Smooth muscle cell (in vitro differentiated cells): Measurements from ENCODE around the gene DPY19L1. TPM values are rescaled to one million over a fixed set of nuclear protein-coding genes. Genes with fewer than 3 reads are reported as not detected.
"Not testable (repeated sequence)": the region's sequence is repeated elsewhere in the genome, so short reads cannot be mapped to it uniquely, and the experiment has no call there.

ENCODE experiments used
- DNase-seq: peaks from one replicate; lab custom pipeline; 2025; ENCODE audit not compliant: unreplicated experiment; lab: John Stamatoyannopoulos, UW
- H2AFZ ChIP-seq: fragments of 200-600 bp; sonication (generic); 2 replicates; pipeline ENCODE4 v1.6.0; 2016; ENCODE audit warnings: antibody characterized with exemption, low read depth, mild to moderate bottlenecking
- H3F3A ChIP-seq: fragments of 200-600 bp; sonication (generic); 2 replicates; pipeline ENCODE4 v1.6.0; 2017; ENCODE audit warnings: antibody characterized with exemption, low read depth
- H3K27ac ChIP-seq: fragments of 200-600 bp; sonication (generic); 2 replicates; pipeline ENCODE4 v1.5.1; 2016; ENCODE audit warnings: low read depth, mild to moderate bottlenecking
- H3K27me3 ChIP-seq: fragments of 200-600 bp; sonication (generic); 2 replicates; pipeline ENCODE4 v1.6.1; 2016; ENCODE audit warnings: low read depth, mild to moderate bottlenecking
- H3K36me3 ChIP-seq: fragments of 200-600 bp; sonication (generic); 2 replicates; pipeline ENCODE4 v1.5.1; 2016; ENCODE audit warnings: low read depth
- H3K4me1 ChIP-seq: fragments of 200-600 bp; sonication (generic); 2 replicates; pipeline ENCODE4 v1.5.1; 2016; ENCODE audit warnings: low read depth
- H3K4me2 ChIP-seq: fragments of 200-600 bp; sonication (generic); 2 replicates; pipeline ENCODE4 v1.6.0; 2016; ENCODE audit warnings: mild to moderate bottlenecking
- H3K4me3 ChIP-seq: fragments of 200-600 bp; sonication (generic); 2 replicates; pipeline ENCODE4 v1.5.1; 2016; ENCODE audit warnings: mild to moderate bottlenecking
- H3K79me2 ChIP-seq: fragments of 200-600 bp; sonication (generic); 2 replicates; pipeline ENCODE4 v1.6.0; 2016; ENCODE audit warnings: low read depth, mild to moderate bottlenecking
- H3K9ac ChIP-seq: fragments of 200-600 bp; sonication (generic); 2 replicates; pipeline ENCODE4 v1.6.0; 2016; ENCODE audit warnings: low read depth
- H3K9me3 ChIP-seq: fragments of 200-600 bp; sonication (generic); replicated peaks from 2 replicates; pipeline ENCODE4 v1.5.1; 2016; ENCODE audit warnings: low read depth
- H4K20me1 ChIP-seq: fragments of 200-600 bp; sonication (generic); 2 replicates; pipeline ENCODE4 v1.6.0; 2016; ENCODE audit warnings: low read depth
- CTCF ChIP-seq: fragments of 200-600 bp; sonication (generic); IDR thresholded peaks from 2 replicates; pipeline ENCODE4 v1.5.1; 2017; ENCODE audit warnings: borderline replicate concordance, mild to moderate bottlenecking, antibody characterized with exemption; ENCODE audit not compliant: insufficient read depth, poor library complexity, severe bottlenecking
- WGBS: methylation state at CpG from one replicate; pipeline ENCODE4 v1.1.7; 2016; ENCODE audit warnings: low lambda C conversion rate; 5-methylcytosine and 5-hydroxymethylcytosine counted together
- polyA plus RNA-seq: library from polyadenylated mRNA; unstranded; fragments of >200 nt; fragmentation: Nextera tagmentation; extraction: Ambion mirVana; gene quantifications from 2 replicates; pipeline ENCODE4 v1.2.1, GENCODE V29; 2016
- total RNA-seq: library from RNA; depleted of rRNA; stranded (reverse); fragments of >200 nt; gene quantifications from 2 replicates; pipeline ENCODE4 v1.2.3, GENCODE V29; 2014

DPY19L1 gene
- total and polyA plus RNA-seq, 2 experiments from 2014 or later = 14.5 to 38.2 TPM

- Histone ChIP-seq H3K9me3 (no peaks in the 10 kb centered on the region), H3K27me3 (no peaks in the 10 kb centered on the region), H3K4me1 (no peaks in the 10 kb centered on the region), H3K4me2 (no peak overlapping the region), H3K27ac (no peak overlapping the region), H3K9ac (no peak overlapping the region), H3F3A (no peaks in the 10 kb centered on the region), H2AFZ (no peak overlapping the region), H3K36me3 (no peaks in the 10 kb centered on the region), H3K4me3 (no peak overlapping the region), H3K79me2 (no peaks in the 10 kb centered on the region), H4K20me1 (no peaks in the 10 kb centered on the region)
- no peak for TF ChIP-seq CTCF
- 72% methylated on average over 1 of the region's 1 CpG for WGBS
- DNase-seq = no peak
Measured at GRCh38 chr7:34928560-34928959, 108.7 kb downstream of the DPY19L1 start.

DNA sequence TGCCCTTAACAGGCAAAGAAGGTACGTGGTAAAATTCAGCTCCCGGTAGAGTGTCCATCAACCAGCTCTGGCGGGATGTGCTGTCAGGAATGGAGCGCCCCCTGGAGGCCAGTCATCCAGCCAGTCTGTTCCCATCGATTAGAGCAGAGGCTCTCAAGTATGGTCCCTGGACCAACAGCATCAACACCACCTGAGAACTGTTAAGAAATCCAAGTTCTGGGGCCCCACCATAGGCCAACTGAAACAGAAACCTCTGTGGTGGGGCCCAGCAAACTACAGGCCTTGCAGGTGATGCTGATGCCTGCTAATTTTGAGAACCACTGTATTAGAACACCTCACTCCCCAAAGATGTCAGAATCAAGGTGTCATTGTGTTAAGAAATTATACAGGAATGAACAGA lies 109.2 kb downstream of the DPY19L1 start:
- TF ChIP-seq CTCF = peak; percentile 64
- no peak overlapping the region for H2AFZ ChIP-seq
- H3K27me3 ChIP-seq = no peaks in the 10 kb centered on the region
- no peaks in the 10 kb centered on the region for H3K36me3 ChIP-seq
- no peaks in the 10 kb centered on the region for H3K9me3 ChIP-seq
- DNase-seq = no peak
- H3K9ac ChIP-seq = no peak overlapping the region
- no peaks in the 10 kb centered on the region for H3K79me2 ChIP-seq
- H3K4me3 ChIP-seq = no peak overlapping the region
- WGBS = 30% methylated on average over 5 of the region's 5 CpGs
- no peaks in the 10 kb centered on the region for H3F3A ChIP-seq
- no peaks in the 10 kb centered on the region for H3K4me1 ChIP-seq
- no peak overlapping the region for H3K27ac ChIP-seq
- H4K20me1 ChIP-seq = no peaks in the 10 kb centered on the region
- H3K4me2 ChIP-seq = no peak overlapping the region

DNA sequence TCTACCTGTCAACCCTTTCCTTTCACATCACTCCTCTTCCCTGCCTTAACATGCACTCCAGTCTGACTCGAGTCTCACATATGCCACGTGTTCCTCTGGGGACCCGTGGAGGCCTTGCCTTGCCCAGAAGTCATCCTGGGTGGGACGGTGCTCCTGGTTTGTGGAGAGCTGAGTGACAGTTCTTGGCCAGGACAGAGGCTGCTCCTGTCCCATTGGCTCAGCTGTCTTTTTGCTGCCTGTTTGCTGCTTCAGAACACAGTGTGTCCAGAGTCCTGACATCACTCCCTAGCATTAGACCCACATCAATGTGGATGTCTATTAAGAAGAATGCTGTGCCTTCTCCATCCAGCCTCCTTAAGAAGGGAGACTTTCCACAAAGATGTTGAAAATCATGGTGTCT lies 116.8 kb downstream of the DPY19L1 start:
- H3K4me1 ChIP-seq, H3K4me2 ChIP-seq, H3K27me3 ChIP-seq, H3K9me3 ChIP-seq, H3K9ac ChIP-seq, H3K36me3 ChIP-seq, DNase-seq, H4K20me1 ChIP-seq, H2AFZ ChIP-seq, H3F3A ChIP-seq, H3K79me2 ChIP-seq, H3K27ac ChIP-seq, H3K4me3 ChIP-seq: not testable (repeated sequence)
- 98% methylated on average over 4 of the region's 4 CpGs for WGBS

GRCh38 chr7:34919038-34919437 lies 118.2 kb downstream of the DPY19L1 start:
- not testable (repeated sequence) for H3F3A ChIP-seq, H3K27ac ChIP-seq, H3K9ac ChIP-seq, H3K36me3 ChIP-seq, H3K27me3 ChIP-seq, DNase-seq, H3K4me3 ChIP-seq, H2AFZ ChIP-seq, H3K9me3 ChIP-seq, H3K79me2 ChIP-seq, H4K20me1 ChIP-seq, H3K4me1 ChIP-seq, H3K4me2 ChIP-seq
- WGBS = 95% methylated on average over 2 of the region's 2 CpGs

DNA sequence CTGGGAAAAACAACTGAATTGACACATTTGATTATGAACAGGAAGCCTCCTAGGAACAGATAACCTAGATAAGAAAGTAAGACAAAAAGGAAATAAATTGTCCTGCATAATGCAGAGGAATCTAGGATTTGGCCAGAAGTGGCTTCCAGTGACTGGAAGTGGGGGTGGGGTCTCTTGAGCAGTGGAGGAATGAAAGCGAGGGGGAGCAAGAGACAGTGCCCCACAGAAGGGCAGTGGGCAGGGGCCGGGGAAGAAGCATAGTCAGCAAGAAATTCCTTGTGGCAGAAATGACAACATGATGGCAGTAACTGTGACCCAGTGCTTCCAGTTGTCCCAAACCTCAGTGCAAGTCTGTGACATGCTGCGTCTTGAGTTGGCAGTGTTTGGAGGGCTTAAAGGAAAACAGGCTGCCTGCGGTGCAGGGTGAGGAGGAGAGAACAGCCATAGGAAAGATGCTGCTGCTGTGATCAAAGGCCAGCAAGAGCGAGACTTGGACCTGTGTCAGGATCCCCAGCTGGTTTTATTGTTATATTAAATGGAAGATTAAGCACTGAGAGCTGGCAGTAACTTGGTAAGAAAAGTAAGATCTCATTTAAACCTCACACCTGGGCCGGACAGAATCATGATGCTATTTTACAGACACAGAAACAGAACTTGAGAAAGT lies 119.0 kb downstream of the DPY19L1 start:
- WGBS = 81% methylated on average over 6 of the region's 6 CpGs
- not testable (repeated sequence) for H3K79me2 ChIP-seq, H3K27ac ChIP-seq, H3F3A ChIP-seq, DNase-seq, H3K4me1 ChIP-seq, H3K4me3 ChIP-seq, H2AFZ ChIP-seq, H3K27me3 ChIP-seq, H3K9me3 ChIP-seq, H4K20me1 ChIP-seq, H3K36me3 ChIP-seq, H3K4me2 ChIP-seq, H3K9ac ChIP-seq

GRCh38 chr7:34917515-34917914 lies 119.8 kb downstream of the DPY19L1 start:
- H3F3A ChIP-seq, H3K27ac ChIP-seq, H2AFZ ChIP-seq, H3K36me3 ChIP-seq, H3K27me3 ChIP-seq, H4K20me1 ChIP-seq, H3K4me3 ChIP-seq, H3K4me1 ChIP-seq, H3K79me2 ChIP-seq, H3K9ac ChIP-seq, H3K9me3 ChIP-seq, H3K4me2 ChIP-seq, DNase-seq: not testable (repeated sequence)
- 91% methylated on average over 4 of the region's 4 CpGs for WGBS
